Parathyroid adenoma (tissue), 2 donors: ENCODE data around the gene SERHL2.
A peak's percentile ranks its signal among the peaks of the same experiment; 100 is the strongest.

ENCODE experiments used
- H2AFZ ChIP-seq: fragments of 300-600 bp; sonication (generic); one replicate; pipeline ENCODE4 v1.7.0; 2017; ENCODE audit warnings: antibody characterized with exemption, mild to moderate bottlenecking
- H3K27ac ChIP-seq: fragments of 300-600 bp; sonication (generic); one replicate; pipeline ENCODE4 v1.7.0; 2017
- H3K27me3 ChIP-seq: fragments of 300-600 bp; sonication (generic); one replicate; pipeline ENCODE4 v1.7.0; 2017; ENCODE audit warnings: low read length; ENCODE audit not compliant: control insufficient read depth, insufficient read depth
- H3K36me3 ChIP-seq: fragments of 300-600 bp; sonication (generic); one replicate; pipeline ENCODE4 v1.7.0; 2017; ENCODE audit warnings: low read length; ENCODE audit not compliant: control insufficient read depth, insufficient read depth
- H3K4me1 ChIP-seq: fragments of 300-600 bp; sonication (generic); one replicate; pipeline ENCODE4 v1.7.0; 2017; ENCODE audit warnings: control low read depth
- H3K4me2 ChIP-seq: fragments of 300-600 bp; sonication (generic); one replicate; pipeline ENCODE4 v1.7.0; 2017; ENCODE audit warnings: low read length
- H3K4me3 ChIP-seq: fragments of 300-600 bp; sonication (generic); one replicate; pipeline ENCODE4 v1.7.0; 2017; ENCODE audit warnings: low read depth, low read length
- H3K79me2 ChIP-seq: fragments of 300-600 bp; sonication (generic); one replicate; pipeline ENCODE4 v1.7.0; 2017; ENCODE audit warnings: control low read depth
- H3K9ac ChIP-seq: fragments of 300-600 bp; sonication (generic); one replicate; pipeline ENCODE4 v1.7.0; 2017; ENCODE audit warnings: mild to moderate bottlenecking
- H3K9me3 ChIP-seq: fragments of 300-600 bp; sonication (generic); one replicate; pipeline ENCODE4 v1.7.0; 2017; ENCODE audit warnings: low read length; ENCODE audit not compliant: control insufficient read depth
- CTCF ChIP-seq: fragments of 300-600 bp; sonication (generic); IDR thresholded peaks from one replicate; pipeline ENCODE4 v1.7.0; 2017; ENCODE audit warnings: antibody characterized with exemption, mild to moderate bottlenecking
- donor health status: primary hyperparathyroidism.

SERHL2 gene

DNA sequence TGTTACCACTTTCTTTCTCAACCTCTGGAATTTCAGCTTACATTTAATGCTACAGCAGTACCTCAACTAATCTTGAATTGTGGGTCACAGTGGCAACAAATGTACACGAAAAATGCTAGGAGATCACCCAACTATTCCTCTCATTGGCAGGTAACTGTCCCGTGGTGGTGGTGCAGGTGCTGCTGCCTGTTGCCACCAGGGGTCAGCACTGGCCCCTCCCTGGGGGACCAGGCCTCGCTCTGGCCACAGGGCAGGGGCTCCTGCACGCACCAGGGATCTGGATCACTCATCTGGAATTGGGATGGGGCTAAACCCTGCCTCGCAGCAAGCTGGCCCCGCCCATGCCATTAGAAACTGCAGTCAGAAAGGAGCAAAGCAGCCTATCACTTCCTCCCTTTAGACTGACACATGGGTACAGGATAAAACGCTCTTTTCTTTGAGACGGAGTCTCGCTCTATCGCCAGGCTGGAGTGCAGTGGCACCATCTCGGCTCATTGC, 67.8 kb downstream of the SERHL2 start:
- Histone ChIP-seq H3K9ac (no peak overlapping the region), H3K27me3 (no peaks in the 10 kb centered on the region), H3K27ac (no peak overlapping the region), H3K4me3 (no peak overlapping the region), H3K79me2 (no peaks in the 10 kb centered on the region), H3K36me3 (no peaks in the 10 kb centered on the region), H3K4me1 (no peaks in the 10 kb centered on the region), H2AFZ (no peak overlapping the region), H3K4me2 (no peak overlapping the region), H3K9me3 (no peaks in the 10 kb centered on the region)
- TF ChIP-seq CTCF, result peak; percentile 62

DNA sequence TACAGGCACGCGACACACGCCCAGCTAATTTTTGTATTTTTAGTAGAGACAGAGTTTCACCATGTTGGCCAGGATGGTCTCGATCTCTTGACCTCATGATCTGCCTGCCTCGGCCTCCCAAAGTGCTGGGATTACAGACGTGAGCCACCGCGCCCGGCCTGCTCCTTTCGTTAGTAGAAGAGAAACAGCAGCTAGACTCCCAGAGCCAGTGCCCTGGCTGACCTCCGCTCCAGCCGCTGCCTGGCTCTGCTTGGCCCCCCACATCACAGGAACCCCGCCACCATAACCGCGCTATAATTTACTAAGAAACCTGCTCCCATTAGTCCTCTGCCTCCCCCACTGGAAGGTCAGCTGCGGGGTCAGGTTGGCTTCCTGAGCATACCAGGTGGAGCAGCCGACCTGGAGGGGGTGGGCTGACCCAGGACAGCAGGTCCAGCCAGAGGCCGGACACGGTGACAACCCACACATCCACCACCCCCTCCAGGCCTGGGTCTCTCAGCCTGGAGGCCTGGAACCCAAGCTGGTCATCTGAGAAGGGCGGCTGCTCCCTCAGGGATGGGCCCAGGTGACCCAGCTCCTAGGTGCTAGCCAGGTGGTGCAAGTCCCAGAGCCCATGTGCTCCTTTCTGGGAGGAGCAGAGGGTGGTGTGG, 68.4 kb downstream of the SERHL2 start:
- Histone ChIP-seq H3K4me2 (no peak overlapping the region), H3K27me3 (no peaks in the 10 kb centered on the region), H3K27ac (no peak overlapping the region), H2AFZ (no peak overlapping the region), H3K4me1 (no peaks in the 10 kb centered on the region), H3K9ac (no peak overlapping the region), H3K36me3 (no peaks in the 10 kb centered on the region), H3K9me3 (no peaks in the 10 kb centered on the region), H3K79me2 (no peaks in the 10 kb centered on the region), H3K4me3 (no peak overlapping the region)
- no peak for TF ChIP-seq CTCF

- no peaks in the 10 kb centered on the region for H3K36me3 ChIP-seq
- H3K9me3 ChIP-seq, result no peaks in the 10 kb centered on the region
- H3K4me2 ChIP-seq, result no peak overlapping the region
- H3K9ac ChIP-seq, result no peak overlapping the region
- H3K27ac ChIP-seq, result no peak overlapping the region
- no peaks in the 10 kb centered on the region for H3K4me1 ChIP-seq
- H2AFZ ChIP-seq, result no peak overlapping the region
- H3K79me2 ChIP-seq, result no peaks in the 10 kb centered on the region
- no peaks in the 10 kb centered on the region for H3K27me3 ChIP-seq
- no peak overlapping the region for H3K4me3 ChIP-seq
- no peak for TF ChIP-seq CTCF
Measured at GRCh38 chr22:42623301-42623751, 69.6 kb downstream of the SERHL2 start.
